H1 (cell line): ENCODE results near the gene GSDMA. TPM values are rescaled to one million over a fixed set of nuclear protein-coding genes. Genes with fewer than 3 reads are reported as not detected.

Experiments
- CTCF ChIA-PET: fragments of 300-600 bp; sonication (Branson Sonifier 250); formaldehyde crosslinking; loops from one replicate; lab custom pipeline; 2021; ENCODE audit not compliant: partially characterized antibody; lab: Charles Lee
- POLR2A ChIA-PET: fragments of 300-600 bp; sonication (Branson Sonifier 250); formaldehyde crosslinking; loops from one replicate; lab custom pipeline; 2021; ENCODE audit warnings: inconsistent platforms; ENCODE audit not compliant: partially characterized antibody; lab: Charles Lee
- DNase-seq, 2 experiments: peaks; one replicate each; pipeline versions ENCODE4 v3.0.0 to v3.0.0-alpha.2; 2010 to 2022; ENCODE audit warnings: low spot score in 2 of 2, low read depth in 1 of 2, mixed read lengths in 1 of 2
- FAIRE-seq: peaks from 2 replicates; lab custom pipeline; 2011; peaks lifted over from hg19 to GRCh38; lab: Jason Lieb, UNC
- H2AFZ ChIP-seq: 2 replicates; pipeline ENCODE4 v1.8.1; 2012; ENCODE audit warnings: low read length, inconsistent platforms
- H2AK5ac ChIP-seq: 2 replicates; pipeline ENCODE4 v1.6.1; 2013; ENCODE audit warnings: low read depth, low read length
- H2BK120ac ChIP-seq: replicated peaks from 2 replicates; pipeline ENCODE3; 2013; ENCODE audit warnings: low read depth, low read length, inconsistent platforms
- H2BK12ac ChIP-seq: 2 replicates; pipeline ENCODE4 v1.6.1; 2013; ENCODE audit warnings: low read depth, low read length
- H2BK15ac ChIP-seq: 2 replicates; pipeline ENCODE4 v1.6.1; 2013; ENCODE audit warnings: low read length
- H2BK20ac ChIP-seq: 2 replicates; pipeline ENCODE4 v1.6.1; 2013; ENCODE audit warnings: low read length
- H2BK5ac ChIP-seq: 2 replicates; pipeline ENCODE4 v1.6.1; 2013; ENCODE audit warnings: low read depth, low read length
- H3K14ac ChIP-seq: 2 replicates; pipeline ENCODE4 v1.6.1; 2013; ENCODE audit warnings: inconsistent platforms; ENCODE audit not compliant: insufficient read length
- H3K18ac ChIP-seq: 2 replicates; pipeline ENCODE4 v1.6.1; 2013; ENCODE audit warnings: low read length; ENCODE audit errors: extremely low read depth
- H3K23ac ChIP-seq: 2 replicates; pipeline ENCODE4 v1.6.1; 2013; ENCODE audit warnings: inconsistent platforms; ENCODE audit not compliant: insufficient read length
- H3K23me2 ChIP-seq: 2 replicates; pipeline ENCODE4 v1.6.1; 2013; ENCODE audit warnings: low read depth, low read length
- H3K27ac ChIP-seq: 2 replicates; pipeline ENCODE4 v1.6.1; 2011; ENCODE audit warnings: low read depth, low read length, inconsistent platforms
- H3K27me3 ChIP-seq, 4 experiments: replicated peaks in 1 of 4; 1 replicate in 1 of 4; 2 replicates in 3 of 4; pipeline versions ENCODE4 v1.6.1 to v1.8.1; 2011 to 2013; ENCODE audit warnings: low read length in 3 of 4, mild to moderate bottlenecking in 3 of 4, inconsistent platforms in 2 of 4, mixed read lengths in 2 of 4, moderate library complexity in 1 of 4; ENCODE audit not compliant: control insufficient read depth in 3 of 4, insufficient read depth in 3 of 4; ENCODE audit errors: extremely low read depth in 1 of 4
- H3K36me3 ChIP-seq, 4 experiments: 2 replicates each; pipeline versions ENCODE4 v1.6.1 to v1.8.1; 2011 to 2013; ENCODE audit warnings: mild to moderate bottlenecking in 4 of 4, low read length in 3 of 4, moderate library complexity in 2 of 4, control low read depth in 1 of 4, inconsistent platforms in 1 of 4; ENCODE audit not compliant: insufficient read depth in 4 of 4, control insufficient read depth in 2 of 4
- H3K4ac ChIP-seq: replicated peaks from 2 replicates; pipeline ENCODE3; 2013; ENCODE audit warnings: low read length, low read depth, mixed read lengths, inconsistent platforms; ENCODE audit not compliant: insufficient read length
- H3K4me1 ChIP-seq, 4 experiments: replicated peaks in 1 of 4; 1 replicate in 1 of 4; 2 replicates in 3 of 4; pipeline versions ENCODE4 v1.6.1 to v1.8.1; 2011 to 2013; ENCODE audit warnings: low read length in 3 of 4, inconsistent platforms in 2 of 4, mixed read lengths in 1 of 4; ENCODE audit not compliant: insufficient read depth in 4 of 4, control insufficient read depth in 3 of 4
- H3K4me2 ChIP-seq, 2 experiments: 2 replicates each; pipeline versions ENCODE4 v1.6.1 to v1.8.1; 2011 to 2013; ENCODE audit warnings: low read depth in 2 of 2, low read length in 2 of 2, control low read depth in 1 of 2, inconsistent platforms in 1 of 2, mild to moderate bottlenecking in 1 of 2; ENCODE audit not compliant: insufficient read depth in 1 of 2
- H3K4me3 ChIP-seq, 4 experiments: fragments of 200-600, 300-600 bp in 1 of 4; sonication (generic), shearing (Covaris generic), sonication (Bioruptor Twin) in 1 of 4; 2 replicates each; pipeline versions ENCODE4 v1.5.1 to v1.8.1; 2011 to 2016; ENCODE audit warnings: low read length in 4 of 4, low read depth in 3 of 4, control low read depth in 2 of 4, inconsistent platforms in 2 of 4, mild to moderate bottlenecking in 2 of 4, mixed read lengths in 1 of 4, moderate library complexity in 1 of 4; ENCODE audit not compliant: insufficient read depth in 2 of 4; ENCODE audit errors: extremely low read depth in 1 of 4
- H3K56ac ChIP-seq: replicated peaks from 2 replicates; pipeline ENCODE3; 2013; ENCODE audit warnings: low read depth, mild to moderate bottlenecking, mixed read lengths, low read length, inconsistent platforms; ENCODE audit not compliant: insufficient read length
- H3K79me1 ChIP-seq: 2 replicates; pipeline ENCODE4 v1.6.1; 2013; ENCODE audit warnings: low read depth, low read length, control low read depth
- H3K79me2 ChIP-seq, 2 experiments: 2 replicates each; pipeline versions ENCODE4 v1.6.1 to v1.8.1; 2012 to 2013; ENCODE audit warnings: low read length in 2 of 2, mild to moderate bottlenecking in 2 of 2, inconsistent platforms in 1 of 2; ENCODE audit not compliant: insufficient read depth in 2 of 2, control insufficient read depth in 1 of 2
- H3K9ac ChIP-seq, 4 experiments: replicated peaks in 1 of 4; 1 replicate in 1 of 4; 2 replicates in 3 of 4; pipeline versions ENCODE4 v1.6.1 to v1.8.1; 2011 to 2013; ENCODE audit warnings: low read depth in 3 of 4, low read length in 3 of 4, control low read depth in 2 of 4, mild to moderate bottlenecking in 2 of 4, moderate library complexity in 2 of 4, inconsistent platforms in 1 of 4; ENCODE audit errors: extremely low read depth in 1 of 4
- H3K9me3 ChIP-seq, 2 experiments: 2 replicates each; pipeline versions ENCODE4 v1.6.1 to v1.8.1; 2012 to 2013; ENCODE audit warnings: mild to moderate bottlenecking in 2 of 2, moderate library complexity in 2 of 2, control low read depth in 1 of 2, inconsistent platforms in 1 of 2, low read depth in 1 of 2, low read length in 1 of 2, mixed read lengths in 1 of 2; ENCODE audit not compliant: insufficient read depth in 2 of 2
- H4K20me1 ChIP-seq, 2 experiments: replicated peaks in 1 of 2; 2 replicates each; pipeline versions ENCODE3 to v1.8.1; 2011 to 2013; ENCODE audit warnings: inconsistent platforms in 2 of 2, low read length in 2 of 2, mild to moderate bottlenecking in 1 of 2; ENCODE audit not compliant: insufficient read depth in 2 of 2, control insufficient read depth in 1 of 2
- H4K5ac ChIP-seq: 2 replicates; pipeline ENCODE4 v1.6.1; 2013; ENCODE audit warnings: low read length, low read depth, mixed read lengths, inconsistent platforms; ENCODE audit not compliant: insufficient read length
- H4K8ac ChIP-seq: 2 replicates; pipeline ENCODE4 v1.8.0; 2013; ENCODE audit warnings: mild to moderate bottlenecking, moderate library complexity, low read length, inconsistent platforms; ENCODE audit not compliant: insufficient read depth; ENCODE audit errors: extremely low read depth
- H4K91ac ChIP-seq: replicated peaks from 2 replicates; pipeline ENCODE3; 2013; ENCODE audit warnings: low read length, mixed read lengths, inconsistent platforms; ENCODE audit not compliant: insufficient read length
- WGBS, 2 experiments: shearing (Covaris generic) in 1 of 2; methylation state at CpG; one replicate each; pipeline versions ENCODE4 v1.1.6 to v1.1.7; 2013 to 2015; ENCODE audit warnings: low lambda C conversion rate in 2 of 2, mixed read lengths in 2 of 2, inconsistent platforms in 1 of 2, low coverage in 1 of 2, missing lambda C conversion rate in 1 of 2; ENCODE audit not compliant: insufficient replicate concordance in 2 of 2, insufficient coverage in 1 of 2, insufficient read length in 1 of 2; ENCODE audit errors: extremely low coverage in 1 of 2, missing lambda C conversion rate in 1 of 2; 5-methylcytosine and 5-hydroxymethylcytosine counted together
- polyA plus RNA-seq, 7 experiments: library from polyadenylated mRNA; depleted of rRNA in 3 of 7; stranded (reverse) in 5 of 7; unstranded in 2 of 7; fragments of >200 nt in 5 of 7; fragments of 200-250 nt in 2 of 7; gene quantifications; 1 replicate in 5 of 7; 2 replicates in 1 of 7; 4 replicates in 1 of 7; pipeline versions ENCODE4 v1.2.1 to v1.2.3, GENCODE V29; 2011 to 2013; ENCODE audit warnings: missing spikeins in 2 of 7, mixed read lengths in 2 of 7
- total RNA-seq: library from RNA; stranded (reverse); fragmentation: NEBNext Ultra II Directional; extraction: Animal tissue kit (Norgen Biotek cat#: 25700); gene quantifications from 2 replicates; pipeline ENCODE4 v1.2.1, GENCODE V29; 2021

The GSDMA gene
- total and polyA plus RNA-seq, 2 of the 8 experiments (the other 6 are each of a cell fraction or from before 2014, with no cell fraction given): 0.03 TPM; not detected in 1

DNA sequence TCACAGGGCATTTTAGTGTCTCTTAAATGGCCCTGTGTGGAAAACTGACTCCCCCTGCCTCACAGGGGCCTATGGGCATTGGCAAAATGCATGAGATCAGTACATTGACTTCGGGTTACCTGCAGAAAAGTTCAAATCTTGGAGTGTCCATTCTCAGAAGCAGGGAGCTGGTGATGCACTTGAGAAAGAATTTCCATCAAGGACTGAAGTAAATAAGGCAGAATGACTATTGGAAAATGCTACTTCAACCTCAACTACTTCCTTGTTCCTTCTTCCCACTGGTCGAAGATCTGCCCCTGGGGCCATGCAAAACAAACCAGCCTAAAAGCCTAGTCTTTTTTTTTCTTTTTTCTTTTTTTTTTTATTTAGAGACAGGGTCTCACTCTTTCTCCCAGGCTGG, 13.8 kb upstream of the GSDMA start:
- FAIRE-seq: no peak
- no peak for DNase-seq

More for the DNA sequence above, 13.8 kb upstream of the GSDMA start:
- Histone ChIP-seq H3K27ac (no peak overlapping the region), H3K9me3 (no peaks in the 10 kb centered on the region), H4K8ac (no peak overlapping the region), H3K4me1 (peaks cover 0 to 16% (median 9%) of the 10 kb centered on the region in 4 experiments; a peak in 6 of 7 replicates), H3K23ac (no peak overlapping the region), H3K79me2 (no peaks in the 10 kb centered on the region), H2AFZ (no peak overlapping the region), H2BK5ac (no peak overlapping the region), H3K9ac (no peak overlapping the region), H3K4me2 (no peak overlapping the region), H2AK5ac (no peak overlapping the region), H3K56ac (no peak overlapping the region), H3K14ac (no peak overlapping the region), H4K20me1 (no peaks in the 10 kb centered on the region), H2BK15ac (no peak overlapping the region), H3K4ac (no peak overlapping the region), H3K4me3 (no peak overlapping the region), H2BK12ac (no peak overlapping the region), H3K23me2 (peaks cover 2% of the 10 kb centered on the region; the same call in 1 of the 2 replicates), H4K91ac (no peak overlapping the region), H2BK120ac (no peak overlapping the region), H3K79me1 (no peaks in the 10 kb centered on the region), H2BK20ac (no peak overlapping the region), H3K27me3 (peaks cover 0 to 5% (median 2%) of the 10 kb centered on the region in 4 experiments; a peak in 3 of 7 replicates), H3K36me3 (no peaks in the 10 kb centered on the region), H4K5ac (no peak overlapping the region), H3K18ac (no peak overlapping the region)
- CTCF ChIA-PET: interaction anchor here (0.6 to 1.7 kb wide), 2 partner anchors 9 to 324 kb away, joined by 5 read pairs; no protein-coding TSS in a partner anchor
- POLR2A ChIA-PET: no interaction called here
- 80% methylated on average over 2 of the region's 2 CpGs; no CpG with 5 or more reads in 1 of the 2 experiments for WGBS, 2 experiments
